CD4-positive, alpha-beta T cell treated with Interleukin-2 at 100 ng/mL for 4 hours (primary cell): ENCODE data around the gene MDP1.

Source experiments
- DNase-seq: peaks from one replicate; pipeline ENCODE4 v3.0.0-alpha.2; 2020; ENCODE audit warnings: low spot score

Gene MDP1

GRCh38 chr14:24179961-24180796 lies 35.7 kb downstream of the MDP1 start:
- DNase-seq, result no peak

- no peak for DNase-seq
Measured at GRCh38 chr14:24179294-24179960, 36.4 kb downstream of the MDP1 start.

- no peak for DNase-seq
Measured at GRCh38 chr14:24178399-24179178, 37.3 kb downstream of the MDP1 start.

GRCh38 chr14:24177891-24178290 lies 38.0 kb downstream of the MDP1 start:
- no peak for DNase-seq

- no peak for DNase-seq
Measured at GRCh38 chr14:24177041-24177825, 38.6 kb downstream of the MDP1 start.

GRCh38 chr14:24176599-24176998 lies 39.3 kb downstream of the MDP1 start:
- no peak for DNase-seq

GRCh38 chr14:24172871-24173281 lies 43.0 kb downstream of the MDP1 start:
- no peak for DNase-seq

GRCh38 chr14:24172261-24172860 lies 43.5 kb downstream of the MDP1 start:
- no peak for DNase-seq

GRCh38 chr14:24171422-24172260 lies 44.2 kb downstream of the MDP1 start, which contains the start of gene REC8:
TSS of gene REC8 (plus strand) at chr14:24172080. CDS start at chr14:24172553, 473 bp downstream.
- DNase-seq, result peak; percentile 57

GRCh38 chr14:24167469-24168114 lies 48.3 kb downstream of the MDP1 start:
- no peak for DNase-seq

- DNase-seq, result no peak
Measured at GRCh38 chr14:24165785-24166184, 50.1 kb downstream of the MDP1 start.

GRCh38 chr14:24164518-24164991 lies 51.3 kb downstream of the MDP1 start:
- no peak for DNase-seq
